Mesenteric fat pad (tissue), 1 donor: ENCODE measurements around the gene IFTAP. TPM values are rescaled to one million over a fixed set of nuclear protein-coding genes. Genes with fewer than 3 reads are reported as not detected.

Source experiments
- DNase-seq: peaks from one replicate; pipeline ENCODE4 v3.0.0-alpha.2; 2020; ENCODE audit warnings: low spot score
- total RNA-seq: library from RNA; stranded (reverse); fragmentation: NEBNext Ultra II Directional; extraction: Animal tissue kit (Norgen Biotek cat#: 25700); gene quantifications from one replicate; pipeline ENCODE4 v1.2.1, GENCODE V29; 2021
- donor health status: DM: yes; HTN: yes; CAD: no.

IFTAP gene
- total RNA-seq, 1 donor from 2014 or later, result 11.3 TPM

DNA sequence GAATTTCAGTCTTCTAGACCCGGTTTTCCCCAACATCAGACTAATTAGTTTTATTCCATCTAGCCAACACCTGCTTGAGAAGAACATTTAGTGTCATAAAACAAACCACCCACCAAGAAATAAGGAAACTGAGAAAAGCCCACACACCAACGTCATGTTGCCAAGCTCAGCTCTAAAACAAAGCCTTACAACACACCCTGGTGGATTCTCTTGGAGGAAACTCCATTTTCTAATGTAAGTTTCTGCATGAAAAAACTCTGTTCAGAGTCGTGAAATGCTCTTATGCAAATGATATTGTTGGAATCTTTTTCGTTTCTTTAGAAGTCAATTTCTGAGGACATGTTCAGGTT, 108.7 kb downstream of the IFTAP start:
- DNase-seq, result no peak

Other genes starting within 250 kb of the IFTAP start
- gene TRAF6, start 84.2 kb upstream of the IFTAP start, total RNA-seq, result 13.4 TPM
- gene RAG1, start 26.5 kb upstream of the IFTAP start, total RNA-seq, result 0.35 TPM
- gene RAG2, start 3.7 kb downstream of the IFTAP start, total RNA-seq, result not detected